ENCODE results near the gene GRK4.
A peak's percentile ranks its signal among the peaks of the same experiment; 100 is the strongest.

Gene GRK4

DNA sequence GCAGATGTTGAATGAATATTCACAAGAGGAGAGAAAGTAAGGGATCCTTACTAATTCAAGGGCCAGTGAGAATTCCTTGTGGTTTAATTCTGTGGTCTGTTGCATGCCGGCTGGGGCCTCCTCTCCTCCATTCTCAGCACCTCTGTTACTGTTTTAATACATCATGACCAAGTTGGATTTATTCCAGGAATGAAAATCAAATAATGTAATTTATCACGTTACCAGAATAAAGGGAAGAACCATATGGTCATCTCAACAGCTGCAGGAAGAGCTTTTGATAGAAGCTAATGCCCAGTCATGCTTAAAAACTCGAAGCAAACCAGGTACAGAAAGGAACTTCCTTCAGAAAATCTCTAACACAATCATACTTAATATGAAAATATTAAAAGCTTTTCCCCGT, 54.1 kb downstream of the GRK4 start:
- DNase-seq = no peak

DNA sequence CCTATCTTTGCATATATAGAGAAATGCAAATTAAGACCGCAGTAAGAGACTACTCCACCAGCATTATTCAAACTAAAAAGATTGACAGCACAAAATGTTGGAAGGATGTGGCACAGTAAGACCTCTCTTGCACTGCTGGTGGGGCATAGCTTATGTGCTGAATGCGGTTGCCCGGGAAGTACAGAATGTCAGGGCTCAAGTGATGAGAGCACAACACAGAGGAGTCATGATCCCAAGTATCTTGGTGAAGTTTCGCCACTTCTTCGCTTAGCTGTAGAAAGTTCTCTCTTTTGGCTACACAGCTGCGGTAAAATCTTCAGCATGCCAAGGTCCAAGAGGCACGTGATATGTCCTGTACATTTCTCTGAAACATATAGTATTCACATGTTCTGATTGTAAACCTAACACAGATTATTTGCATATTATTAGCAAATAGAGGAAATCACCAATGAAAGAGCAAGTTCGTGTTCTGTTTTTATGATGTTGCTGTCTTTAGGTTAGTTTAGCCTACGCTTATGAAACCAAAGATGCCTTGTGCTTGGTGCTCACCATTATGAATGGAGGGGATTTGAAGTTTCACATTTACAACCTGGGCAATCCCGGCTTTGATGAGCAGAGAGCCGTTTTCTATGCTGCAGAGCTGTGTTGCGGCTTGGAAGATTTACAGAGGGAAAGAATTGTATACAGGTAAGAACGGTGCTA, 55.9 kb downstream of the GRK4 start:
- DNase-seq = no peak

DNA sequence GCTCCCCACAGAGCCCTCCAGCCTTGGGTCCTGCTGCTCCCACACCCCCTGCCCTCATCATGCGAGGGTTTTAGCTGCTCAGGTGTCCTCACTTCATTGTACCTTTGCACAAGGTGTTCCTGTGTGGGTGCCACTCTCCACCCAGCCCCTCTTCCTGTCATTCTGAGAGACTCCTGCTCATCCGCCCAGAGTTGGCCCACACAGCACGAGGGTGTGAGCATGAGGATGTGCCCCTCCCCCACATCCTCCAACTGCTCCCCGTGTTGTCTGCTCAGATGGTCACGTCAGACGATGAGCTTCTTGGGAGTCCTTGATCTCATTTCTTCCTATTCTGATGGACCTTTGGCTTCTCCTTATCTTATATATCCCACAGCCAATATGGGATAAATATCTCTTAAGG, 57.8 kb downstream of the GRK4 start:
- no peak for DNase-seq

GRCh38 chr4:3021627-3022026, 58.3 kb downstream of the GRK4 start:
- no peak for DNase-seq

GRCh38 chr4:3022112-3022511, 58.7 kb downstream of the GRK4 start:
- DNase-seq = no peak

DNA sequence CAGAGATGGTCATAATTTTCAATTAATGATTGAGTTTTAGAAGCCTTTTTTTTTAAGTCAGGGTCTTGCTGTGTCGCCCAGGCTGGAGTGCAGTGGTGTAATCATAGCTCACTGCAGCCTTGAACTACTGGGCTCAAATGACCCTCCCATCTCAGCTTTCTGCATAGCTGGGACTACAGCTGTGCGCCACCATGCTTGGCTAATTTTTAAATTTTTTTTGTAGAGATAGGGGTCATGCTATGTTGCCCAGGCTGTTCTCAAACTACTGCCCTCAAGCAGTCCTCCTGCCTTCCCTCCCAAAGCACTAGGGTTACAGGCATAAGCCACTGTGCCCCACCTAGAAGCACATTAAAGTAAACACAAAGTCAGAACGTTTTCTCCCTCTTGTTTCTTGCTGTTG, 59.3 kb downstream of the GRK4 start:
- DNase-seq = no peak

DNA sequence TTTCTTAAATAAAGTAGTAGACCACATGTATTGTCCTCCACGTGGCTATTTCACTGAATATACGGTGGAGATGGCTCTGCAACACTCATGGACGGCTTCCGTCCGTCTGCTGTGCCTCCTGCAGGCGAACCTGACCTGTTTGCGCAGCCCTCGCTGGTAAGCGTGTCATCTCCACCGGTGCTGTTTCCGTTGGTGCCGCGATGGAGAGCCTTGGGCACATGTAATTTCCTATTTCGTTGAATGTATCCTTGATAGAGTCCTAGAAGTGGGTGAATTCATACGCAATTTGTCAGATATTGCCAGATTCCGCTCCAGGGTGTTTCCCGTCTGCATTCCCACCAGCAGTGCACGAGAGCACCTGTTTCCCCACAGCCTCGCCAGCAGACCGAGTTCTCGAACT, 62.5 kb downstream of the GRK4 start:
- DNase-seq = no peak

- DNase-seq = no peak
Measured at GRCh38 chr4:3026540-3026939, 63.2 kb downstream of the GRK4 start.

- no peak for DNase-seq
Measured at GRCh38 chr4:3029464-3029863, 66.1 kb downstream of the GRK4 start.

- peak; percentile 47 for DNase-seq
Measured at GRCh38 chr4:3030566-3031356, 67.4 kb downstream of the GRK4 start.

GRCh38 chr4:3031357-3032082, 68.1 kb downstream of the GRK4 start:
- DNase-seq = no peak

- DNase-seq = no peak
Measured at GRCh38 chr4:3034231-3034630, 70.9 kb downstream of the GRK4 start.

GRCh38 chr4:3035249-3035648, 71.9 kb downstream of the GRK4 start:
- no peak for DNase-seq

GRCh38 chr4:3035674-3036073, 72.3 kb downstream of the GRK4 start:
- DNase-seq = no peak

DNA sequence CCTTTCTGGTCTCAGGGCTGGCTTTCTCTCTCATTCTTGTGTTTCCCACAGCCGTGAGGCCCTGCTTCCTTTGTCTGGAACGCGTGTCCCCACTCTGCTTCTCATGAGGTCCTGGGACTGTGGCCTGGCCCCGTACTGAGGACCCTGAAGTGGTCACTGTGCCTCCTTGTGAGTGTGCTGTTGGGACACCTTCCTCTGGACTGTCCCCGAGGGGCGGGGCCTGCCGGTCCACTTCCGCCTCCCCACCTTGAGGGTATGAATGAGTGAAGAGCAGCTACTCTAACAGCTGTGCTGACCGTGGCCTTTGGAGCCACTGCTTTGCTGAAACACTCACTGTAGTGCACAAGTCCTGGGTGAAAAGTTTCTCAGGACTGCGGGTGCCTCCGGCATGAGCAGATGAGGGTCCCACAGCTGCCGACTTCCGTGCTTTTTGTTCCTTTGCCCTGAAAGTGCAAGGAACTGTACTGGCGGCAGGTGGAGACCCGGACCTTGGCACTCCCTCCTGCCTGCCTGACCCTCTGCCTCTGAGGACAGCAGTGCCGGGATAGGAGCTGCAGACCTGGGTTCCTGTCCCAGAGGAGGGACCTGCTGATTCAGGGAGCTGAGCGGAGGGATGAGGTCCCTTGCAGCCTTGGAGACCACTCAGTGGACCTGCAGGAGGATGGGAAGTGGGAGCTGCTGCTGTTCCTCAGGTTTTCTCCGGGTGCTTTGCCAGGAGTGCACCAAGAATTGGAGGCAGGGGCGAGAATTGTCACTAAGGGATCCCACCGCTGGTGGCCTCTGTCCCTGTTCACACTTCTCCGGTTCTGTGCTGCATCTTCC, 73.0 kb downstream of the GRK4 start:
- no peak for DNase-seq

GRCh38 chr4:3037957-3038461, 74.6 kb downstream of the GRK4 start:
- no peak for DNase-seq

- no peak for DNase-seq
Measured at GRCh38 chr4:3039706-3040366, 76.5 kb downstream of the GRK4 start.

DNA sequence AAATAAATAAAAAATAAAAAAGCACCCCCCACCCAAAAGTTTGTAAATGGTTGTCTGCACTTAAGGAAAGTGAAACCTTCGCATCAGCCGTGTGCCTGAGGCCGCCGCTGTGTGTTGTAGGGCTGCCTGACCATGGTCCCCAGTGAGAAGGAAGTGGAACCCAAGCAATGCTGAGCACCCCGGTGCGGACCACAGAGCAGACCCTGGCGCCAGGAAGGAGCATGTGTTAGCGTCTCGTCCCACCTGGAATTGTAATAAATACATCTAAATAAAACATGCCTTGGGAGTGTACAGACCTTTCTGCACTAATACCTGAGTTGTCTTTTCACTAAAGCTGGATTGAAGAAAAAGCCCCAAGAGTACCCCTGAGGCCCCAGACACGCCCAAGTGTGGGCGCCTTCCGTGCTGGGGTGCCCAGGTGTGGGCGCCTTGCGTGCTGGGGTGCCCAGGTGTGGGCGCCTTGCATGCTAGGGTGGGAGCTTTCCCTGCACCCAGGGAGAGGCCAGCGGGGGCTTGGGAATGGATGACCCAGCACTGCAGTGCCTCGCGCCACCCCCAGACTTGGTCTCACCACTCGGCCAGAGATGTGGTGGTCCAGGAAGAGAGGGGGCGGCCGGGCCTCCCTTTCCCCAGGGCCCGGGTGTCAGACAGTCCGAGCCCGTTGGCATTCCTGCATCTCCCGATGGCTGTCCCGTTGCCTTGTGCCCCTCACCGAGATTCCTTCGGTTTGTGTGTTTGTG, 77.3 kb downstream of the GRK4 start:
- no peak for DNase-seq

DNA sequence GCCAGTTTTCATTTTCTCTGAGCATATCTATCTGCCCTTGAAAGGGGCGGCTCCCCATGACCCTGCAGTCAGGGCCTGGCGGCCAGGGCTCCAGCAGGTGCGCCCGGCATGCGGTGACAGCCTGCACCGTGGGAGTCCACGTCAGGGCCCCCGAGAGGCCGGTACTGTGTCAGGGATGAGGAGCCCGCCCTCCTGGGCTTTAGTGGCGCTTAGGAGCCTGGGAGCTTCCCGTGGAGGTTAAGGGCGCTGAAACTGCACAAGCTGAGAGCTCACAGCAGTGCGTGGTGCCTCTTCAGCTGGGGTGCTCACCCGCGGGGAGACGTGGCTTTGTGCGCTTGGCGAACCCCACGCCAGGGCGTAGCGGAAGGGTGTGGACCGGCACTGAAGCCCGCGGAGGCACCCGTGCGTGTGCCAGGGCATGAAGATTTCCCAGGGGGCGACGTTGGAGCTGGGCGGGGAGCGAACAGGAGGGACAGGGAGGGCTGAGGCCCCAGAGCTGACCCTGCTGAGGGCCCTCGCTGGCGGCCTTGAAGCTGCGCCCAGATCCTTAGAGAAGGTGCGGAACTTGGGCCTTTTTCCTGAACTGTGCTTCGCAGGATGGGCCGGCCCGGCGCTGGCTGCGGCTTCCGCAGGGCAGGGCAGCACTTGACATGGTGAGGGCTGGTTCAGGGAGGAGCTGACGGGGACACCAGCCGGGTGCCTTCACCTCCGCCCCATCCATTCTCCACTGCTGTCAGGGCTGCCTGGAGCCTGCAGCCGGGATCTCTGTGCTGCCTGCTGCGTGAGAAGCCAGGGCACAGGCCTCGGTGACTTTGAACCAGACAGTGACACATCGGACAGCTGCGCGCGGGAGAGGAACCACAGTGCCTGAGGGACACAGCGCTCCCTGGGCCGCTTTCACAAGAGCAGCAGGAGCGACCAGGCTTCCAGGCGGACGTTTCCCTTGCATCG, 78.1 kb downstream of the GRK4 start:
- peak; percentile 82 for DNase-seq

GRCh38 chr4:3042226-3042625, 78.9 kb downstream of the GRK4 start:
- no peak for DNase-seq

All from retina (tissue), 1 donor.